HG03439 (cell line): ENCODE data around the gene DYNLT2B.
"Not testable (repeated sequence)": the region's sequence is repeated elsewhere in the genome, so short reads cannot be mapped to it uniquely, and the experiment has no call there.

ENCODE experiments used
- ATAC-seq: cut with Tn5 transposase; IDR thresholded peaks from one replicate; pipeline ENCODE4 v1.9.1; 2021; ENCODE audit warnings: mild to moderate bottlenecking, moderate library complexity; ENCODE audit not compliant: unreplicated experiment

Gene DYNLT2B

GRCh38 chr3:196274585-196274984 lies 43.5 kb downstream of the DYNLT2B start:
- ATAC-seq = peak; percentile 81

DNA sequence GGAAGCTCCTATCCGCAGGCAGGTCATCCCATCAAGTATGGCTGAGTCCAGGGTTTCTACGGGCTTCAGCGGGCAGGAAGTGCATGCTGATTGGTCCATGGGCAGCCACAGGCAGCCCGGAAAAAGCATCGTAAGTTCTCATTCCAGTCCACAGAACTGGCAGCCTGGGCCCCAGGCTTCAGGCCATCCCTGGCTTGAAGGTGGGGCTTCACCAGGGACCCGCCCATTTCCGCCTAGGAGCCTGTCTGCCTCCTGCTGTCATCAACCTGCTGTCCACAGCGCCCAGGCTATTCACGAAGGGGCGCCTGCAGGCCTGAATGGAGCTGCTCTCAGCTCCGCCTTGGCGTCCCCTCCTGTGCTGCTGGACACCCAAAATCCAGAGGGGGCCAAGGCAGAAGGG lies 44.4 kb downstream of the DYNLT2B start:
- no peak for ATAC-seq

DNA sequence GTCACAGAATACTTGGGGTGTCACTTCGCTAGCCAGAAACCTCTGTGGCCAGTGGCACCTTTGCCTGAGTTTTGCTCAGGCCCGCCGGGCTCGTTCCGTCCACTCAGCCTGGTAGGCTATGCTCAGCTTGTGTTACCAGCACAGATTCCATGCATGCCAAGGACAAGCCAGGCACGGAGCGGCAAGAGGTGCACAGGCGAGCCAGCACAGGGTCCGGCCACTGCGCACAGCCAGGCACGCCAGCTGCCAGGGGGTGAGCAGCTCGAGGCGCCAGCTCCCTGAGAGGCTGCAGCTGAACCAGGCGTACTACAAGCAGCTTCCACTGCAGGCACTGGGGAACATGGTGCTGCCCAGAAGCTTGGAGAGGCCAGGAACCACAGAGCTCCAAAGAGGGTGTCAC lies 45.2 kb downstream of the DYNLT2B start:
- ATAC-seq = no peak

DNA sequence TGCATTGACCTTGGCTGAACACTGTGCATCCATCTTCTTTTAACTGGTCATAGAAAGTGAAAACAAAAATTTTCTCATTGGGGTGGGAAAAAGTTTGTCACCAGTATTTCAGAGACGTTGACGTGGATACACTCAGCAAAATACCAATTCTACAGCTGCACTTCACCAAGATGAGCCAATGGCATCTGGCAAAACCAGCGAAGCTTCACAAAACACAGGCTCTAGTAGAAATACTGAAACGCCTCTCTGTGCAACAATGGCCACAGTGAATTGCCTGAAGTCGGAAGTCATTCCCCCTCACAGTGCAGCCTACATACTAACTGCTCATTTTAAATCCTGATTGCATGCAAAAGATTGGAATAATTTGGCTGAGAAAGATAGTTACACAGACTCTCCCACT lies 47.5 kb downstream of the DYNLT2B start:
- ATAC-seq = no peak

- ATAC-seq = no peak
Measured at GRCh38 chr3:196268284-196269163, 49.5 kb downstream of the DYNLT2B start.

DNA sequence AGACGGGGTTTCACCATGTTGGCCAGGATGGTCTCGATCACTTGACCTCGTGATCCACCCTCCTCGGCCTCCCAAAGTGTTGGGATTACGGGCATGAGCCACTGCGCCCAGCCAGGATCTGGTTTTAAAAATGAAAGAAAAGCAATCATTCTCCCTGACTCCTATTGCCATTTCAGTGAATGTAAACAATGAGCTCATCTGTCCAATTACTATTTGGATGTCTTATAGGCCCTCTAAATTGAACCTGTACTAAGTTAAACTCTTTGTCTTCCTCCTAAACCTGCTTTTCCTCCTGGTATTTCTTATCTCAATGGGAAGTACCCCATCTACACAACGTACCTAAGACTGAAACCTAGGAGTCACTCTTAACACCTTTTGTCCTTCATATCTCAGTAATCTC lies 54.2 kb downstream of the DYNLT2B start:
- ATAC-seq = no peak

DNA sequence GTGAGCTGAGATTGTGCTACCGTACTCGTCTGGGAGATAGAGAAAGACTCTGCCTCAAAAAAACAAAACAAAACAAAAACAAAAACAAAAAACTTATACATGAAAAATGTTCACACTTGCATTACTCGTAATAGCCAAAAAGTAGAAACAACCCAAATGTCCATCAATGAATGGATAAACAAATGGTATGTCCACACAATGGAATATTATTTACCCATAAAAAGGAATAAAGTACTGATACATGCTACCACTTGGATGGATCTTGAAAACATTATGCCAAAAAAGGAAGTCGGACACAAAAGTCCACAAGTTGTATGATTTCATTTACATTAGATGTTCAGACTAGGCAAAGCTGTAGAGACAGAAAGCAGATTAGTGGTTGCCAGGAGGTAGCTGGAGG lies 57.3 kb downstream of the DYNLT2B start:
- ATAC-seq = no peak

DNA sequence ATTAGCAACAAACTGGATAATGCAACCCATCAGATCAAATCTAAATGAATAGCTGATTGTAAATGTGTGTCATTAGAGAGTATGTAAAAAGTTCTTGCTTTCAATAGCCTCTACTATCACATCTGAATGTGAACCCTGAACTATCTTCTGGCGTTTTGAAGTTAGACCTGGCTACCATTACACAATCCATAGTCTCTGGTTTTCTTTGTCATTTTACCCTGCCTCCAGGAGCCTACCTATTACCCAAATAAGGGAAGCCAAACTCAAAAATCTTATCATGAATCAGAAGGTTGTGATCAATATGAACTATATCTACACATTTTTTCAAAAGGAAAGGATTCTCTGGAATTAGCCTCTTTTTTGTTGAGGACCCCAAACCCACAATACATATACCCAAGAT lies 62.3 kb downstream of the DYNLT2B start:
- no peak for ATAC-seq

- no peak for ATAC-seq
Measured at GRCh38 chr3:196254376-196255283, 63.4 kb downstream of the DYNLT2B start.

- no peak for ATAC-seq
Measured at GRCh38 chr3:196251918-196252317, 66.1 kb downstream of the DYNLT2B start.

DNA sequence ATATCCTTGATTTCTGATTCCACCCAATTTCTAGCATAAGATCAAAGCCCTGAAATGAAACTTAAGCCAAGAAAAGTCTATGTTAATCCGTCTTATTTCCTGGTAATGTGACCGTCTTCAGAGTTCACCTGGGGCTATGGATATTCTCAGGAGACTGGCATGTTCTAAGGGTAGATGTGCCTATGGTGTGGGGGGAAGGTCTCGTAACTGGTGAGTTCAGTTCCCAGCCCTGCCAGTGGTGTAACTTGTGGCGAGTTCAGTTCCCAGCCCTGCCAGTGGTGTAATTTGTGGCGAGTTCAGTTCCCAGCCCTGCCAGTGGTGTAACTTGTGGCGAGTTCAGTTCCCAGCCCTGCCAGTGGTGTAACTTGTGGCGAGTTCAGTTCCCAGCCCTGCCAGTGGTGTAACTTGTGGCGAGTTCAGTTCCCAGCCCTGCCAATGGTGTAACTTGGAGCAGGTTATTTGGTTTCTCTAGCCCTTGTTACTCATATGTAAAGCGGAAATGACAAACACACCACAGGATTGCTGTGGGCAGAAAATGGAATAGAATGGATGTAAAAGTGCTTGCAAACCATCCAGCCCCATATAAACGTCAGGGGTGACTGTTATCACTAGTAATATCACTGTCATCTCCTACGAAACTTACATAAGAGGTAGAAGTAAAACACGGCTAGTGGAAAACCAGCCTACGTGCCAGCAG lies 71.3 kb downstream of the DYNLT2B start:
- ATAC-seq = no peak

DNA sequence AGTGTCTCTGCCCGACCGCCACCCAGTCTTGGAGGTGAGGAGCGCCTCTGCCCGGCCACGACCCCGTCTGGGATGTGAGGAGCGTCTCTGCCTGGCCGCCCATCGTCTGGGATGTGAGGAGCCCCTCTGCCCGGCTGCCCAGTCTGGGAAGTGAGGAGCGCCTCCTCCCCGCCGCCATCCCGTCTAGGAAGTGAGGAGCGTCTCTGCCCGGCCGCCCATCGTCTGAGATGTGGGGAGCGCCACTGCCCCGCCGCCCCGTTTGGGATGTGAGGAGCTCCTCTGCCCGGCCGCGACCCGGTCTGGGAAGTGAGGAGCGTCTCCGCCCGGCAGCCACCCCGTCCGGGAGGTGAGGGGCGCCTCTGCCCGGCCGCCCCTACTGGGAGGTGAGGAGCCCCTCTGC lies 73.9 kb downstream of the DYNLT2B start:
- ATAC-seq = not testable (repeated sequence)

GRCh38 chr3:196241704-196242103 lies 76.3 kb downstream of the DYNLT2B start:
- ATAC-seq = no peak
